ENCODE results near the gene SARDH.

The SARDH gene

DNA sequence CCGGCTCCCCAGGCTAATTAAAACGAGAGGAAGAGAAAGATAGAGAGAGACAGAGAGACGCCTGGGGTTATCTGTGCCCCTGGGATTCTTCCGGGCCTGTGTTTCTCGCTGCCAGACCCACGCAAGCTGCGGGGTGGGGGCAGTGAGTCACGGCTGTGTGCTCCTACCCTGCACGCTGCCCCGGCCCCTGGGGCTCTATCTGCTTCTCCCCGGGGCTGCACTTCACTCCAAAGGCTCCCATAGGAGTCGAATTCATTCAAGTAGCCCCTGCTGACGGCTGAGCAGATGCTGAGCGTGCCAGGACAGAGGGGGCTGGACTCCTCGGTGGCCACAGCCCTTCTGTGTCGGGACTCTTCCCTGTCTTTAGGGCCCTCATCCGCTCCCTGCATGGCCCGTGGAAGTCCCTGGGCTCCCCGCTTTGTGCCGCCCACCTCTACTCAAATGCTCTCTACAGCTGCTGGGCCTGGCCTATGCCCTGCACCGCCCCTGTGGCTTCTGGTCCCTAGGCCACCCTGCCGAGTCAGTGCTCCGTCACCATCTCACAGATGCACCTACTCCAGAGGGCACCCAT lies 22.8 kb downstream of the SARDH start:
- DNase-seq (ENCODE audit: extremely low read depth in 1 of 2, low read depth in 1 of 2) = no peak

DNA sequence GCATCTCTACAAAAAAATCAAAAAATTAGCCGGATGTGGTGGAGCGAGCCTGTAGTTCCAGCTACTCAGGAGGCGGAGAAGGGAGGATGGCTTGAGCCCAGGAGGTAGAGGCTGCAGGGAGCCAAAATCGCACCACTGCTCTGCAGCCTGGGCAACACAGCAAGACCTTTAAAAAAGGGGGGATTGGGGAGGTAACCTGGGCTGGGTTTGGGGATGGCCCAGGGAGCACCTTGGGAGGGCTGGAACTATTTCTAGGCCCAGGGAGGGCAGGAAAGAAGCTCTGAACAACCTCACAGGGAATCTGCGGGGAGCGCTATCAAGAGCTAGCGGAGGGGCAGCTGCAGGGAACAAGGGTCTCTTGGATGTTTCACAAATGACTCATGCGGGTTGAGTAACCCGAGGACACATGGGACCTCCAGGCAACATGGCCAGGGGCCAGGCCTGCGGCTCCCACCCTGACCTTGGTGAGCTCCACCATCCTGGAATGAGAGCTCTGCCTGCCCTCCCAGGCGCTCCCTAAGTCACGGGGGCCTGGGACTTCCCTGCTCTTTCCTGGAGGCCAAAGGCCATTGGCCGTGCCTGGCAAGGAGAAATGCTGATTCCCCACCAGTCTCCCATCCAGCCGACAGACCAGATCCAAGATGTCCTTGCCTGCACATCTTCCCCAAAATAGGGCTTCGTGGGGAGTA lies 23.4 kb downstream of the SARDH start:
- no peak for DNase-seq (ENCODE audit: extremely low read depth in 1 of 2, low read depth in 1 of 2)

DNA sequence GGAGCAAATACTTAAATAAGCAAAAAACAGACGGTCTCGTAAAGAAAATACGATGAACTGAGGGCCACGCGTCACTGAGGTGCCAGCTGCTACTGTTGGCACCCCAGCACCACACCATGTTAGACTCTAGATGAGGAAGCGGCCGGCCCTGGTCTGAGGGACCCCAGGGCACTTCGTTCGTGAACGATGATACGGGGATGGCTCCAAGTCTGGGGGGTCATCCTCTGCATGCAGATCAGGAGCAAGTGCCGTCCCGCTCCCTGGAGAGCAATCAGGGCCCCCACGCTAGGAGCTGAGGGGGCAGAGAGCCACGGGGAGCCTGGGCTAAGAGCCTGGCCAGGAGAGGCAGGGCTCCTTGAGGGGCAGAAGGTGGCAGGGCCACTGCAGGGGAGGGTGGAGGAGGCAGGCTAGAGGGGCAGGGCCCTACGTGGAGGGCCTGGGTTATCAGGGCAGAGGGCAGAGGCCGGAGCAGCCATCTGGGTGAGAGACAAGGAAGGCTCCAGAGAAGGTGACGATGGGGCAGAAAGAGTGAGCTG lies 24.1 kb downstream of the SARDH start:
- DNase-seq (ENCODE audit: extremely low read depth in 1 of 2, low read depth in 1 of 2) = no peak

DNA sequence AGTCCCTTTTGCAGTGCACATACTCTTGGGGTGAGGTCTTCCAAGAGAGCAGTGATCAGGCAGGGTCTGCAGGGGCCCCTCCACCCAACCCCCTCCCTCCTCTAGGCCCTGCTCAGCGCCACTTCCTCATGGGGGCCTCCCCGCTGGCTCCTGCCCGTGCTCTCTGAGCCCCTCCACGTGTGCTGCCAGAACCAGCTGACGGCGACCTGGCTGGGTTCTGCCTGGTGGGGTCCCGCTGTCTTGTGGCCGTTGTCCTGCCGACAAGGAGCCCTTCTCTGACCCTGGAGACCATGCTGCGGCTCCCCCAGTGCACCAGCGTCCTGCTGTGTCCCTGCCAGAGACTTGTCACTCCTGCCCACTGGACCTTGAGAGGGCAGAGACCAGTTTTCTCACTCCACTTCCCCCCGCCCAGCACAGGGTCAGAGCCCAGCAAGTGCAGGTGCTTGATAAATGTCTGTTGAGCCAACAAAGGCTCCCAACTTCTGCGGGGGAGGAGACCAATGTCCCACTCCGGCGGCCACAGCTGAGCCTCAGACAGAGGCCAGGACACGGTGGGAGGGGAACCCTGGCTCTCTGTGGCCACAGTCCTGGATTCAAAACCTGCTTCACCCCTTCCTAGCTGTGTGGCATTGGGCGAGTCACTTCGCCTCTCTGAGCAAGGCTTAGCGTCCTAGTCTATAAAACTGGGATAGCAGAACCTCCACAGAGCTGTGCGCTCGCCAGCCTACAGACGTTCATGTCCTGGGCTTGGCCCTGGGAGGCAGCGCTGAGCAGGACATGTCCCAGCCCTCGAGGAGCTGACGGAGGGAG lies 24.8 kb downstream of the SARDH start:
- DNase-seq (ENCODE audit: extremely low read depth in 1 of 2, low read depth in 1 of 2) = no peak

DNA sequence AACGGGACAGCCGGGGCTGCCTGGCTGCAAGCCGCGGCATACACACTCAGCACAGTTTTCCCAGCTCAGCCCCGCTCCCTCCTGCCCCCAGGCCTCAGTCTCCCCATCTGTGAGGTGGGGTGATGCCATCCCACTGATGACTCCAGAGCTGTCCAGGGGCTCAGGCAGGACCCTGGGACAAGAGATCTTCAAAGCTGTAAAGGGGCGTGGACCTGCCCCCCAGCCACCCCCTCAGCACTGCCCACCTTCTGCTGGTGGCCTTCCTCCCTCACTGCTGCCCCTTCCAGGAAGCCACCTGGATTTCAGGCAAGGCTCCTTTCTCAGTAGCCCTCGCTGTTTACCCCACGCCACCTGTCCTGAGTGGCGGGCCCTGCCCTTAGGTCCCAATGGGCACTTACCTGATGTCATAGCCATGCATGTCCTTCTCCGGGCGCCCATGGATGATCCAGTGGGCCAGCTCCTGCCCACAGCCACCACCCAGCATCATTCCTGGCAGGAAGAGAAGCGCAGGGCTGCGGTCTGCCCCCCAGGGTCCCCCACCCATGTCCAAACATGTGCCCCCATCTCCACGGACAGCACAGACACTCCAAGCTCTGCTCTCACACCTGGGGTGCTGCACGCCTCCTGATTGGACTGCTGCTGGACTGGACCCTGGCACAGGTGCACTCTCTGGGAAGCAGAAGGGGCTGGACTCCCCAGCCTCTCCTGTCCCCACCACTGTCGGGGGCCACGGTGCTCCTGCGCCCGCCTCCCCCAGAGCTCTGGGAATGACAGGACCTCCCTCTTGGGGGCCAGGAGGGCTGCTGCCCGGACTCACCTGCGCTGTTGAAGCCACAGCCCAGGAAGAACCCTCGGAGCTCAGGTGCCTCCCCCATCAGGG lies 25.7 kb downstream of the SARDH start:
- DNase-seq (ENCODE audit: extremely low read depth in 1 of 2, low read depth in 1 of 2) = no peak

DNA sequence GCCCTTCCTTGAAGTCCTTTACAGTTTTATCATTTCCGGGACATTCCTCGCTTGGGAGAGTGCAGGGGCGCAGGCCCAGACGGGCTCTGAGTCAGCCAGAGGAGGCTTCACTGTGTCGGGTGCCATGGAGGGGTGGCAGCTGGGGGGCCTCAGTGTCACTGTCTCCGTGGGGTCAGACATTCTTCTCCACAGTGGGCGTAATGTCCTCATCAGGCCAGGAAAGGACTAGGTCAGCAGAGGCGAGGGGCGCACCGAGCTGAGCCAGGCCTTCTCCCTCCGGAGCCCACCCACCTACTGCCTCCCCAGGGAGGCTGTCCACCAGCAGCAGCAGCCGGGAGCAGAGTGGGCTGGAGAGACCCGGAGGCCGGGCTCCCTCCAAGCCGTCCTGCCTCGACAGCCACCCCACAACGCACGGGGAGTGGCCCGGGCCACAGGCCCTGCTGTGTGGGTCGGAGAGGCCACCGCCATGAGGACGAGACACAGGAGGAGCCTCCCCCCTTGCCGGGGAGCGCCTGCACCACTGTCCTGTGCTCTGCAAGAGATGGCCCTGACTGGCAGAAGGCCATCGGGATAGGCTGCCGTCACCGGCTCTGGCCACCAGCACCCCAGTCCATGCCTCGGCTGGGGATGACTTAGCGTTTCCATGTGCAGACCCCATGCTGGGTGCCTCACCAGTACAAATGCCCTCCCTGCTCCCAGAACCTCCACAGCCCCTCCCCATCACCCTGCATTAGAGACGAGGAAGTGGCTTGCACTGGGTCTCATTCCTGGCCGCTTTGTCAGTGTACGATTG lies 26.5 kb downstream of the SARDH start:
- no peak for DNase-seq (ENCODE audit: extremely low read depth in 1 of 2, low read depth in 1 of 2)

DNA sequence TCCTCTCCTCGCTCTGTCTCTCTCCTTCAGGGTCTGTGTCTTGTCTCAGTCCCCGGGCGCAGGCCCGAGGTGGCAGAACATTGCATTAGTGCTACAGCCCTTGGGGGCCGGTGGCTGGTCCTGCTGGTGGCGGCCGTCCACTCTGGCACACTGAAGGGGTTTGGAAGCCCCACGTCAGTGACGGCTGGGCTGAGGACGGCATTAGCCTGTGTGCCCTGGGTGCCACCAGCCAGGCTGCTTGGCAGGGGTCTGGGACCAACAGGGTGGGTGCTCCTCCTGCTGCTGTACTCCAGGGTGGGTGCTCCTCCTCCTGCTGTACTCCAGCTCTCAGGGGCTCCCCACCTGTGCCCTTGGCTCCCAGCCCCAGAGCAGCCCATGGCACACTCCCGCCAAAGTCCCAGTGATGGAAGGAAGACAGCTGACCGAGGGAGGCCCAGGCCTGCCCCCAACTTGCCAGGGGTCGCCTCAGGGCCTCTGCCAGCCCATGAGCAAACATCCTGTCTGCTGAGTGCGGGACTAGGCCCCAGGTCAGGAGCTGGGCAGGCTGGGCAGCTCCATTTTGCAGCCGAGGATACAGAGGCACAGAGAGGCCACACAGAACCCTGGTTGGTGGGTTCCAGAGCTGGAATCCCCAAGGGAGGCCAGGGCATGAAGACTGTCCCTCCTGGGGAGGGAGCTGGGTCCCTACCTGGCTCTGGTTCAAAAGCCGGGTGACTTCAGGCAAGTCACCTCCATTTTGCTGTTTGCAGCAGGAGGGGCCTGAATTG lies 27.3 kb downstream of the SARDH start:
- no peak for DNase-seq (ENCODE audit: extremely low read depth in 1 of 2, low read depth in 1 of 2)

DNA sequence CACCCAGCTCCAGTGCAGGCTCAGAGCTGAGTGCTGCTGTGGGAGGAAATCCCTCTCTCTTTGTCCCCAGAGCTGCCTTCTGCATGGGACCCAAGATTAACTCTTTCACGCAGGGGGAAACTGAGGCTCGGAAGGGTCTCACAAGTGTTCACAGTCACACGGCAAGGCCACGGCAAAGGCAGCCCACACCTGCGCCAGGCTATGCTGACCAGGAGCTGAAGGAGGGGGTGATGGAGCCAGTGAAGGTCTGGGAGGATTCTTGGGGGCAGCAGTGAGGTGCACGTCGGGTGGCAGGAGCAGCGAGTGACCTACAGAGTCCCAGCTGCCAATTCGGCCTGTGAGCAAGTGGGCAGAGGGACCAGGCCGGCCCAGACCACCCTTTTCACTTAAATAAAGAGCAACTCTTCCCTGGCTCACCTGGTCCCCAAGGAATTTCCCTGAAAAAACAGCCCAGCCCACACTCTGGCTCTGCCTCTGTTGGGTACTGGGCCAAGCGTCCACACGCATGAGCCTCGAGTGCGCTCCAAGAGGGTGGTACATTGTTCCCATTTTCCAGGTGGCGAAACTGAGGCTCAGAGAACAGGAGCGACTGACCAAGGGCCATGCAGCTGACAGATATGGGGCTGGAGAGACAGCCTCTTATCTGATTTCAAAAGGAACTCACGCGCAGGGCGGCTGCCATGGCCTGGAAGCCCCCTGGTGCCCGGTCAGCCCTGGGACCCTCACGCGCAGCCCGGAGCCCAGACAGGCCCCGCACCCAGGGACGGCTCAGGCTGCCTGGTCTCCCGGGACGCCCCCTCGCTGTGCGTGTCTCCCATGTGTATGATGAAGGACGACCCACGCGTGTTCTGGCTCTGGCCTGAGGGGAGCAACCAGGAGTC lies 28.2 kb downstream of the SARDH start:
- no peak for DNase-seq (ENCODE audit: extremely low read depth in 1 of 2, low read depth in 1 of 2)

DNA sequence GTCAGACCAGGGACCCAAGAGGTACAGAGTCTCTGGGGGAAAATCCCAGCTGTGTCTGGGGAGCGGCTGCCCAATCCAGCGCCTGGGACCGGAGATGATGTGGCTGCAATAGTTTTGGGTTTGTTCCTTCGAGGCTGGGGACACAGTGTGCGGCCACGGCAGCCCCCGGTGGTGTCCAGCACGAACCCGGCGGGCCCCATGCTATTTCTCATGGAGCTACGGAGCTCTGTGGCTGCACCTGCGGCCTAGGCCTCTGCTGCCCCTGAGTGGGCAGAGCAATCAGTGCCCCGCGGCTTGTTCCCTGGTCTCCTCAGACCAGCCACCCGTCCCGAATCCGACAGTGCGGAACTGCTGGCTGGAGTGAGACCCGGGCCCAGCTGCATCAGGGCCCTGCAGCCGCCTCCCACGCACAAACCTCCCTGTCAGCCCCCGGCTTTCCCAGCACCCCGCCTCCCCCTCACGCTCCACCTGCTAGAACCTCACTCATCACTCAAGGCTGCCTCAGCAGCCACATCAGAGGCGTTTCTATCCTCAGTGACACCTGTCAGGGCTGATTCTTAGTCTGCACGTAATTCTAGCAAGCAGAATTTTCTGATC lies 29.0 kb downstream of the SARDH start:
- DNase-seq (ENCODE audit: extremely low read depth in 1 of 2, low read depth in 1 of 2) = peak; percentile 34 to 43

DNA sequence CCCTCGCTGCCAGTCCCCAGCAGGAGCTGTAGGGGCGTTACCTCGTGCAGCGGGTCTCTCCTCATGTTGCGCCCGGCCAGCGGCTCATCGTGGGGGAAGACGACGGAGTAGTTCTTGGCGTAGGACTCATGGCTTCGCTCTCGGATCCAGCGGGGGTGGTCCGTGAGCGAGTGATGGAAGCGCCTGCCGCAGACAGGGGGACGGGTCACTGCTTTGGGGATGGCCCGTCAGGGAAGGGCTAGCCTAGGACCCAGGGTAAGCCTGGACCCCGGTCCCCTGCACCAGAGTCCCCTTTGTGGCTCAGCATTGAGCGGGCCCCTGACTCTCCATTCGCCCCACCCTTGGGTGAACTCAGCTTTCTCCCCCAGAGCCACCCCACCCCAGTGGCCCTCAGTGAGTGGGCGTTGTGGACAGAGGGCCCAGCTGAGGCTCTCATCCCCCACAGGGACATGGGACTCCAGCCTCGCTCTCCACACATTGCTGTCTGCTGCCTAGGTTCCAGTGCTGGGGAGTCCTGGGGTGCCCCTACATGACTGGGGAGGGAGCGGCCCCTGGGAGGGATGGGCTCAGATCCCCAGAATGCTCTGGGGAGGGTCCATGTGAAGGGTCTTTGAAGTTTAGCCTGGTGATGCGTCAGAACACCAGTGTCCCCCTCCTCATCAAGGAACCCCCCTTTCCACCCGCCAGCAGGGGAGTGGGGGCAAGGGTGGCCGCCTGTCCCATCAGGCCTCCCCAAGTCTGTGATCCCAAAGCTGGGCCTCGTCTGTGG lies 29.7 kb downstream of the SARDH start:
- no peak for DNase-seq (ENCODE audit: extremely low read depth in 1 of 2, low read depth in 1 of 2)

DNA sequence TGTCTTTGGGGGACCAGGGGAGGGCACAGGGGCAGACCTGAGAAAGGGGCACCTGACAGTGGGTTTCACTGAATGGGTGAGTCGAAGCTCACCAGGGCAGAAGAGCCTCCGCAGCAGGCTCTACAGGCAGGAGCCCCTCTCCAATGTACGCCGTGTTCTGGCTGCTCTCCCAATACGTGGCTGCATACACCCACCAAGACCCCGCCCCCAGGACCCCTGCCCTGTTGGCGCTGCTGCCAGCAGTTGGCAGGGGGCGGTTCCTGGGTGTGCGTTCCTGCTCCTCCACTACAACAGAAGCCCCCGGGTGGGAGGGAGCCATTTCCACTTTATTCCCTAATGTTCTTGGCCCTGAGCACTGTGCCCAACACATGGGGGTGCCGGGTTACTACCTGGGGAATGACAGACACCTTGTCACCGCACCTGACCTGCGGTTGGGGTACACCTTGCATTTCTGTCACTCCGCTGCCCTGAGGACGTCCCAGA lies 30.3 kb downstream of the SARDH start:
- no peak for DNase-seq (ENCODE audit: extremely low read depth in 1 of 2, low read depth in 1 of 2)

DNA sequence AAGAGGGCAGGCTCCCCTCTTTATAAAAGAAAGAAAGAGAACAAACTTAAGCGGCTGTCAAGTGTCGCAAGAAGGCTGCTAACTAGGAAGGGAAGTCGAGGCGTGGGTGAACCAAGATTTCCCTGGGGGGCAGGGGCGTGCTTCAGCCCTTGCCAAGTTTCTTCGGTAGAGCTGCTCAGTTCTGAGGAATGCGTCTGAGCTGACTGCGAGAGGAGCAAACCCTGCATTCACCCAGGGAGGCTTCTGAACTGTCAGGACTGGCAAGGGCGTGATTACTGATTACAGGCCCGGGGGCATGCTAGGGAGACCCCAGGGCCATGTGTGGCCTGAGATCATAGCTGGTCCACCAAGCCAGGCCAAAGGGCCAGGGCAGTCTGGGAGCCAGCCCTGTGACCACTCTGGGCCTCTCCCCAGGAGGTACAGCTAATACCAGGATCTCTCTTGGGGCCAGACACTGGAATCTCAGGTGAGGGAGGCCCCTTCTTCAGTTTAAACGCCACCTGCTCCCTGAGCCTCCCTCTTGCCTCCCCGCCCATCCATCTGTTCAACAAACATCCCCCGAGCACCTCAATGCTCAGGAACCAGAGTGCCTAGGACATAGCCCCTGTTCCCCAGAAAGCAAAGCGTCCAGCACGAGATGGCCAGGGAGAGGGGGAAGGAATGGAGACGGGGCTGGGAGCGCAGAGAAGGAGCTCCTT lies 30.9 kb downstream of the SARDH start:
- no peak for DNase-seq (ENCODE audit: extremely low read depth in 1 of 2, low read depth in 1 of 2)

DNA sequence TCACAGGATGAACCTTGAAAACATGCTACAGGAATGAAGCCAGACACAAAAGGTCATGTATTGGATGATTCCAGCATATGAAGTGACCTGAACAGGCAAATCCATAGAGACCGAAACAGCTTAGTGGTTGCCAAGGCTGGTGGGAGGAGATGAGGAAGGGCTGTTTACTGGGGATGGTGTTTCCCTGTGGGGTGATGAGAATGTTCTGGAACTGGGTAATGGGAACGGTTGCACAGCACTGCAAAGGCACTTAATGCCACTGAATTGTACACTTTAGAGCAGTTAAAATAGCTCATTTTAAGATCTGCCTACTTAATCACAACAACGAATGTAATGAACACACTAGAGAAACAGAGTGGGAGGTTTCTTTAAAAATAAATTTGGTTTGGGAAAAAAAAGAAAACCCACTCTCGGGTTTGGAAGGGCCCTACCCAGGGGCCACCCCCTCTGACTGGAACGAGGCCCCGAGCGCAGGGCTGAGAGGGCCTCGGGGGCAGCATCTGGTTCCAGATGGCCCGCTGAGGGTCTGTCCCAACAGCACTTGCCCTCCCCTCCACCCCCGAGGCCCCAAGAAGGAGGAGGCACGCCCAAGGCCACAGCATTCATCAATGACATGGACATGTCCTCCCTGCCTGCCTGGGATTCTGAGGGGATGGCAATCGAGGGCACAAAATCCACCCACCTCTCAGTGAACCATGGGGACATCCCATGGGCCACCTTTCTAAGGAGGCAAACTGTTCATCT lies 31.7 kb downstream of the SARDH start:
- no peak for DNase-seq (ENCODE audit: extremely low read depth in 1 of 2, low read depth in 1 of 2)

DNA sequence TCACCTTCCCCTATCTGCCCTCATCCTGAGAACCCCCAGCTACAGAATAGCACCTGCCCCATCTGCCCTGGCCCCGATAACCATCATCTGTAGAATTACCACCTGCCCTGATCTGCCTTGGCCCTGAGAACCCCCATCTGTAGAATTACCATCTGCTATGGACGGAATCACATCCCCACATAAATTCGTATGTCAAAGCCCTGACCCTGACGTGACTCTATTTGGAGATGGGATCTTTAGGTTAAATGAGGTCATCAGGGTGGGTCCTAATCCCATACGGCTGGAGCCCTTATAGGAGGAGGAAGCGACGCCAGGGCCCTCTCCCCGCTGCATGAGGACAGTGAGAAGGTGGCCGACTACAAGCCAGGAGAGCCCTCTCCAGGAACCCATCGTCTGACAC lies 32.6 kb downstream of the SARDH start:
- no peak for DNase-seq (ENCODE audit: extremely low read depth in 1 of 2, low read depth in 1 of 2)

DNA sequence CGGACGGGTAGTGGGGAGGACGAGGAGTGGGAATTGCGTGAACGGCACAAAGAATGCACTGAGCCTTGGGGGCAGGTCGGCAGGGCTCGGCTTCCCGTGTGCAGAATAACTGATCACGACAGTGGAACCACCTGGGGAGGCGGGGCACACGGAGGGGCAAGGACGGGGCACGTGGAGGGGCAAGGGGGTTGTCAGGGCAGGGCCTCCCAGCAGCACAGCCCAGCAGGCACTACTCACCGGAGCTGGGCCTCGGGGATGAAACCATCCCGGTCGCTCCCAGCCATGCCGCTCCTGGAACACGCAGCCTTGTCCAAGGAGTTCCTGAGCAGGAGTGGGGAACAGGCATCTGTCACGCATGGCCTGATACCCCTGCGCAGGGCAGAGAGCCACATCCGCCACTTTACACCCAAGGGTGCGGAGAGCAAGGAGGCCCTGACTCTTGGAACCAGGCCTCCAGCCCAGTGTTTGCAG lies 33.4 kb downstream of the SARDH start:
- no peak for DNase-seq (ENCODE audit: extremely low read depth in 1 of 2, low read depth in 1 of 2)

Measured in activated CD8-positive, alpha-beta memory T cell treated with anti-CD3 and anti-CD28 coated beads for 1 hour (primary cell).